Measurements from ENCODE around the gene PTPN11.
A peak's percentile ranks its signal among the peaks of the same experiment; 100 is the strongest.
"Not testable (repeated sequence)": the region's sequence is repeated elsewhere in the genome, so short reads cannot be mapped to it uniquely, and the experiment has no call there.

PTPN11 gene

GRCh38 chr12:112433551-112433950 lies 14.8 kb downstream of the PTPN11 start:
- no peak overlapping the region for H3K14ac ChIP-seq (ENCODE audit: low read length)
- no peak overlapping the region for H3K9ac ChIP-seq (ENCODE audit: low read length)
- H2BK5ac ChIP-seq (ENCODE audit: low read depth, low read length, poor library complexity) = no peak overlapping the region
- no peak overlapping the region for H3K27ac ChIP-seq (ENCODE audit: low read depth, low read length)
- H2BK12ac ChIP-seq (ENCODE audit: low read length) = no peak overlapping the region
- H4K12ac ChIP-seq (ENCODE audit: low read depth, low read length) = no peak overlapping the region
- no peak overlapping the region for H3K18ac ChIP-seq (ENCODE audit: low read length)
- peaks cover 3% of the 10 kb centered on the region for H3K79me2 ChIP-seq (ENCODE audit: control insufficient read depth, insufficient read depth, low read length, poor library complexity)
- H3K4me3 ChIP-seq (ENCODE audit: low read depth, low read length) = no peak overlapping the region
- peak overlapping the region; percentile 74 for H3K4ac ChIP-seq (ENCODE audit: low read depth, low read length)
- no peak overlapping the region for H4K91ac ChIP-seq (ENCODE audit: low read depth, low read length)
- H3K4me2 ChIP-seq (ENCODE audit: low read length) = no peak overlapping the region
- no peak for DNase-seq
- H2BK120ac ChIP-seq (ENCODE audit: insufficient read depth, low read length, poor library complexity) = no peak overlapping the region
- H3K36me3 ChIP-seq (ENCODE audit: control insufficient read depth in 1 of 2, insufficient read depth in 2 of 2, low read length in 2 of 2) = peaks cover 2 to 6% of the 10 kb centered on the region in 2 experiments
- H3K79me1 ChIP-seq (ENCODE audit: low read length) = no peaks in the 10 kb centered on the region
- no peak overlapping the region for H2AFZ ChIP-seq (ENCODE audit: insufficient read depth, low read length, poor library complexity)
- no peak overlapping the region for H2AK5ac ChIP-seq (ENCODE audit: low read length)
- no peak overlapping the region for H4K8ac ChIP-seq (ENCODE audit: low read depth, low read length)
- H3K27me3 ChIP-seq (ENCODE audit: insufficient read depth, low read length) = no peaks in the 10 kb centered on the region
- WGBS (ENCODE audit: extremely low coverage, insufficient coverage, insufficient read length) = no CpG with 5 or more reads among the region's 2 CpGs
- H3K4me1 ChIP-seq (ENCODE audit: control insufficient read depth in 1 of 2, insufficient read depth in 2 of 2, low read length in 2 of 2) = no peaks in the 10 kb centered on the region
- H3K9me3 ChIP-seq (ENCODE audit: insufficient read depth, low read depth, low read length) = no peaks in the 10 kb centered on the region
- no peak overlapping the region for H3K23ac ChIP-seq (ENCODE audit: low read length)

GRCh38 chr12:112438645-112439044 lies 19.9 kb downstream of the PTPN11 start:
- not testable (repeated sequence) for H3K27ac ChIP-seq (ENCODE audit: low read depth, low read length); H2AK5ac ChIP-seq (ENCODE audit: low read length); H3K36me3 ChIP-seq (ENCODE audit: control insufficient read depth in 1 of 2, insufficient read depth in 2 of 2, low read length in 2 of 2)

GRCh38 chr12:112439769-112440168 lies 21.0 kb downstream of the PTPN11 start:
- Histone ChIP-seq H3K23ac (ENCODE audit: low read length) (no peak overlapping the region), H3K18ac (ENCODE audit: low read length) (no peak overlapping the region), H3K4me1 (ENCODE audit: control insufficient read depth in 1 of 2, insufficient read depth in 2 of 2, low read length in 2 of 2) (no peaks in the 10 kb centered on the region), H3K9me3 (ENCODE audit: insufficient read depth, low read depth, low read length) (no peaks in the 10 kb centered on the region), H2BK12ac (ENCODE audit: low read length) (no peak overlapping the region), H3K4me3 (ENCODE audit: low read depth, low read length) (no peak overlapping the region), H2BK120ac (ENCODE audit: insufficient read depth, low read length, poor library complexity) (no peak overlapping the region), H3K79me1 (ENCODE audit: low read length) (no peaks in the 10 kb centered on the region), H3K4me2 (ENCODE audit: low read length) (no peak overlapping the region), H4K12ac (ENCODE audit: low read depth, low read length) (no peak overlapping the region), H3K9ac (ENCODE audit: low read length) (no peak overlapping the region), H2AK5ac (ENCODE audit: low read length) (no peak overlapping the region), H3K27me3 (ENCODE audit: insufficient read depth, low read length) (no peaks in the 10 kb centered on the region), H2BK5ac (ENCODE audit: low read depth, low read length, poor library complexity) (no peak overlapping the region), H3K79me2 (ENCODE audit: control insufficient read depth, insufficient read depth, low read length, poor library complexity) (peaks cover 3% of the 10 kb centered on the region), H3K4ac (ENCODE audit: low read depth, low read length) (no peak overlapping the region), H3K27ac (ENCODE audit: low read depth, low read length) (no peak overlapping the region), H3K36me3 (ENCODE audit: control insufficient read depth in 1 of 2, insufficient read depth in 2 of 2, low read length in 2 of 2) (peaks cover 0 to 1% of the 10 kb centered on the region in 2 experiments), H2AFZ (ENCODE audit: insufficient read depth, low read length, poor library complexity) (no peak overlapping the region), H4K91ac (ENCODE audit: low read depth, low read length) (no peak overlapping the region), H3K14ac (ENCODE audit: low read length) (no peak overlapping the region), H4K8ac (ENCODE audit: low read depth, low read length) (no peak overlapping the region)
- no peak for DNase-seq

More at GRCh38 chr12:112438645-112439044, 19.9 kb downstream of the PTPN11 start:
- DNase-seq; H3K9ac ChIP-seq (ENCODE audit: low read length); H3K14ac ChIP-seq (ENCODE audit: low read length); H3K4me3 ChIP-seq (ENCODE audit: low read depth, low read length); H2BK120ac ChIP-seq (ENCODE audit: insufficient read depth, low read length, poor library complexity); H2BK12ac ChIP-seq (ENCODE audit: low read length); H3K4me1 ChIP-seq (ENCODE audit: control insufficient read depth in 1 of 2, insufficient read depth in 2 of 2, low read length in 2 of 2); H2AFZ ChIP-seq (ENCODE audit: insufficient read depth, low read length, poor library complexity); H3K18ac ChIP-seq (ENCODE audit: low read length); H3K4me2 ChIP-seq (ENCODE audit: low read length); H4K12ac ChIP-seq (ENCODE audit: low read depth, low read length); H4K8ac ChIP-seq (ENCODE audit: low read depth, low read length); H3K9me3 ChIP-seq (ENCODE audit: insufficient read depth, low read depth, low read length); H3K27me3 ChIP-seq (ENCODE audit: insufficient read depth, low read length); H3K79me2 ChIP-seq (ENCODE audit: control insufficient read depth, insufficient read depth, low read length, poor library complexity); H3K79me1 ChIP-seq (ENCODE audit: low read length); H4K91ac ChIP-seq (ENCODE audit: low read depth, low read length); H3K23ac ChIP-seq (ENCODE audit: low read length); H2BK5ac ChIP-seq (ENCODE audit: low read depth, low read length, poor library complexity): not testable (repeated sequence)
- H3K4ac ChIP-seq (ENCODE audit: low read depth, low read length) = peak overlapping the region; percentile 75
- no CpG with 5 or more reads among the region's 1 CpG for WGBS (ENCODE audit: extremely low coverage, insufficient coverage, insufficient read length)

GRCh38 chr12:112440653-112441052 lies 21.9 kb downstream of the PTPN11 start:
- not testable (repeated sequence) for H4K8ac ChIP-seq (ENCODE audit: low read depth, low read length); H3K23ac ChIP-seq (ENCODE audit: low read length); H3K18ac ChIP-seq (ENCODE audit: low read length); H3K27me3 ChIP-seq (ENCODE audit: insufficient read depth, low read length); H2AK5ac ChIP-seq (ENCODE audit: low read length); H4K12ac ChIP-seq (ENCODE audit: low read depth, low read length); H3K9me3 ChIP-seq (ENCODE audit: insufficient read depth, low read depth, low read length); H3K27ac ChIP-seq (ENCODE audit: low read depth, low read length); H3K14ac ChIP-seq (ENCODE audit: low read length); H3K79me1 ChIP-seq (ENCODE audit: low read length); H2BK12ac ChIP-seq (ENCODE audit: low read length); H3K79me2 ChIP-seq (ENCODE audit: control insufficient read depth, insufficient read depth, low read length, poor library complexity); H3K9ac ChIP-seq (ENCODE audit: low read length); H3K36me3 ChIP-seq (ENCODE audit: control insufficient read depth in 1 of 2, insufficient read depth in 2 of 2, low read length in 2 of 2); H3K4me2 ChIP-seq (ENCODE audit: low read length); H2BK120ac ChIP-seq (ENCODE audit: insufficient read depth, low read length, poor library complexity); H3K4me3 ChIP-seq (ENCODE audit: low read depth, low read length); H3K4me1 ChIP-seq (ENCODE audit: control insufficient read depth in 1 of 2, insufficient read depth in 2 of 2, low read length in 2 of 2); DNase-seq; H4K91ac ChIP-seq (ENCODE audit: low read depth, low read length); H2AFZ ChIP-seq (ENCODE audit: insufficient read depth, low read length, poor library complexity); H2BK5ac ChIP-seq (ENCODE audit: low read depth, low read length, poor library complexity)
- no CpG with 5 or more reads among the region's 9 CpGs for WGBS (ENCODE audit: extremely low coverage, insufficient coverage, insufficient read length)
- peak overlapping the region; percentile 41 for H3K4ac ChIP-seq (ENCODE audit: low read depth, low read length)

Data from trophoblast cell (in vitro differentiated cells and primary cell).